Keratinocyte (primary cell): Measurements from ENCODE around the gene CHML. TPM values are rescaled to one million over a fixed set of nuclear protein-coding genes. Genes with fewer than 3 reads are reported as not detected.

ENCODE experiments used
- DNase-seq: peaks from one replicate; pipeline ENCODE4 v3.0.0-alpha.2; 2011; ENCODE audit warnings: low read depth, missing footprints, low spot score
- FAIRE-seq: peaks from 2 replicates; lab custom pipeline; 2011; peaks lifted over from hg19 to GRCh38; lab: Jason Lieb, UNC
- H2AFZ ChIP-seq: 2 replicates; pipeline ENCODE4 v1.6.0; 2012; ENCODE audit warnings: low read length, control low read depth, inconsistent platforms; ENCODE audit not compliant: control insufficient read depth
- H3K27ac ChIP-seq: 2 replicates; pipeline ENCODE4 v1.5.1; 2011; ENCODE audit warnings: low read length; ENCODE audit not compliant: control insufficient read depth, insufficient read depth
- H3K27me3 ChIP-seq: 3 replicates; pipeline ENCODE4 v1.6.0; 2011; ENCODE audit warnings: low read length; ENCODE audit not compliant: control insufficient read depth, insufficient read depth; ENCODE audit errors: extremely low read depth
- H3K36me3 ChIP-seq, 2 experiments: 2 replicates in 1 of 2; 3 replicates in 1 of 2; pipeline ENCODE4 v1.5.1; 2011; ENCODE audit warnings: low read length in 2 of 2, mild to moderate bottlenecking in 1 of 2; ENCODE audit not compliant: control insufficient read depth in 2 of 2, insufficient read depth in 2 of 2; ENCODE audit errors: extremely low read depth in 1 of 2
- H3K4me1 ChIP-seq: 3 replicates; pipeline ENCODE4 v1.5.1; 2011; ENCODE audit warnings: low read length; ENCODE audit not compliant: control insufficient read depth, insufficient read depth; ENCODE audit errors: extremely low read depth
- H3K4me2 ChIP-seq: 3 replicates; pipeline ENCODE4 v1.6.0; 2011; ENCODE audit warnings: low read depth, low read length; ENCODE audit not compliant: control insufficient read depth, insufficient read depth; ENCODE audit errors: extremely low read depth
- H3K4me3 ChIP-seq, 3 experiments: fragments of 200-600 bp in 1 of 3; sonication (generic) in 1 of 3; 2 replicates in 2 of 3; 3 replicates in 1 of 3; pipeline ENCODE4 v1.5.1; 2011 to 2016; ENCODE audit warnings: low read length in 3 of 3, mild to moderate bottlenecking in 3 of 3, control low read depth in 2 of 3, inconsistent platforms in 1 of 3, low read depth in 1 of 3, mixed read lengths in 1 of 3, mixed run types in 1 of 3, moderate library complexity in 1 of 3; ENCODE audit not compliant: control insufficient read depth in 2 of 3, insufficient read depth in 2 of 3; ENCODE audit errors: extremely low read depth in 1 of 3
- H3K79me2 ChIP-seq: 2 replicates; pipeline ENCODE4 v1.6.0; 2012; ENCODE audit warnings: low read length; ENCODE audit not compliant: control insufficient read depth, insufficient read depth
- H3K9ac ChIP-seq: 3 replicates; pipeline ENCODE4 v1.6.0; 2011; ENCODE audit warnings: low read length; ENCODE audit not compliant: control insufficient read depth, insufficient read depth; ENCODE audit errors: extremely low read depth
- H3K9me1 ChIP-seq: 3 replicates; pipeline ENCODE4 v1.6.0; 2011; ENCODE audit warnings: low read length; ENCODE audit not compliant: control insufficient read depth, insufficient read depth; ENCODE audit errors: extremely low read depth
- H3K9me3 ChIP-seq: 2 replicates; pipeline ENCODE4 v1.5.1; 2012; ENCODE audit warnings: low read depth, low read length; ENCODE audit not compliant: control insufficient read depth
- H4K20me1 ChIP-seq: 3 replicates; pipeline ENCODE4 v1.6.0; 2011; ENCODE audit warnings: low read length; ENCODE audit not compliant: control insufficient read depth, insufficient read depth; ENCODE audit errors: extremely low read depth
- EZH2 ChIP-seq: IDR thresholded peaks from one replicate; pipeline ENCODE4 v1.6.1; 2012; ENCODE audit warnings: inconsistent platforms, mild to moderate bottlenecking, low read length, moderate library complexity
- dilution Hi-C: fragments of 300-500 bp; cut with MboI; formaldehyde crosslinking; loops from one replicate; pipeline ENCODE4 v1.7.0; 2020; ENCODE audit warnings: low sequenced_read_pairs; ENCODE audit not compliant: extremely low pct_ligation_motif_present
- polyA plus RNA-seq, 5 experiments: library from polyadenylated mRNA; depleted of rRNA in 3 of 5; stranded (reverse) in 3 of 5; stranded (forward) in 1 of 5; unstranded in 1 of 5; fragments of >200 nt; gene quantifications; 1 replicate in 1 of 5; 2 replicates in 3 of 5; 3 replicates in 1 of 5; pipeline versions ENCODE4 v1.2.1 to v1.2.3, GENCODE V29; 2011 to 2012; ENCODE audit warnings: missing spikeins in 2 of 5, low read depth in 1 of 5, low replicate concordance in 1 of 5
- TF ChIP-seq, protein P1 (sequence below), 3 experiments: IDR thresholded peaks in 1 of 3; conservative IDR thresholded peaks in 1 of 3; optimal IDR thresholded peaks in 1 of 3; 2 replicates in 2 of 3; 3 replicates in 1 of 3; pipeline versions ENCODE3 to v1.5.1; 2011; ENCODE audit warnings: low read length in 3 of 3, mild to moderate bottlenecking in 3 of 3, moderate library complexity in 2 of 3, control low read depth in 1 of 3, inconsistent platforms in 1 of 3; ENCODE audit not compliant: insufficient read depth in 2 of 3; ENCODE audit errors: extremely low read depth in 1 of 3

The CHML gene
- polyA plus RNA-seq, 1 donor (not counting 4 experiments of a cell fraction or from before 2014, with no cell fraction given): 8.3 TPM

DNA sequence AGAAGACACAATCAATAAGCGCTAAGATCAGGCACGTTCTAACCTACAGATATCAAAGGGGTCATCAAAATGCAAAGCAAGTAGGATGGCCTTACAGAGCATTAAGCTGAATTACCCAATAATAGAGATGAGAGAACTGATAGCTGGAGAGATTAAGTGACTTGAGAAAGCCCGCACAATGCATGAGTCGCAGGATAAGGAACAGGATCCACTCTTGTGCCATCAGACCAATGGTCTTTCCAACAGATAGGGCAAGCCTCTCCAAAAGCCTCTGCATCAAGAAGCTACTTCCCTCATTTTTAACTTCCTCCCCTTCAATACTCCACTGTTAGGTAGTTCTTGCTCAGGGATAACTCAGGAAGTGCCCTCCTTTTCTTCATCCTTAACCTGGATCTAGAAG, 2.6 kb downstream of the CHML start:
- no peak for DNase-seq
- Histone ChIP-seq H3K36me3 (peaks cover 1 to 15% of the 10 kb centered on the region in 2 experiments), H3K4me3 (peak overlapping the region; percentile 63 to 86 (median 68)), H3K27ac (no peak overlapping the region), H3K9me3 (no peaks in the 10 kb centered on the region), H3K27me3 (no peaks in the 10 kb centered on the region), H3K9me1 (no peaks in the 10 kb centered on the region), H3K79me2 (peaks cover 59% of the 10 kb centered on the region), H4K20me1 (no peaks in the 10 kb centered on the region), H3K4me1 (peaks cover 25% of the 10 kb centered on the region), H2AFZ (no peak overlapping the region), H3K9ac (no peak overlapping the region), H3K4me2 (peak overlapping the region; percentile 86)
- dilution Hi-C loops: no loop called here
- no peak for FAIRE-seq
- TF ChIP-seq, protein P1, sequence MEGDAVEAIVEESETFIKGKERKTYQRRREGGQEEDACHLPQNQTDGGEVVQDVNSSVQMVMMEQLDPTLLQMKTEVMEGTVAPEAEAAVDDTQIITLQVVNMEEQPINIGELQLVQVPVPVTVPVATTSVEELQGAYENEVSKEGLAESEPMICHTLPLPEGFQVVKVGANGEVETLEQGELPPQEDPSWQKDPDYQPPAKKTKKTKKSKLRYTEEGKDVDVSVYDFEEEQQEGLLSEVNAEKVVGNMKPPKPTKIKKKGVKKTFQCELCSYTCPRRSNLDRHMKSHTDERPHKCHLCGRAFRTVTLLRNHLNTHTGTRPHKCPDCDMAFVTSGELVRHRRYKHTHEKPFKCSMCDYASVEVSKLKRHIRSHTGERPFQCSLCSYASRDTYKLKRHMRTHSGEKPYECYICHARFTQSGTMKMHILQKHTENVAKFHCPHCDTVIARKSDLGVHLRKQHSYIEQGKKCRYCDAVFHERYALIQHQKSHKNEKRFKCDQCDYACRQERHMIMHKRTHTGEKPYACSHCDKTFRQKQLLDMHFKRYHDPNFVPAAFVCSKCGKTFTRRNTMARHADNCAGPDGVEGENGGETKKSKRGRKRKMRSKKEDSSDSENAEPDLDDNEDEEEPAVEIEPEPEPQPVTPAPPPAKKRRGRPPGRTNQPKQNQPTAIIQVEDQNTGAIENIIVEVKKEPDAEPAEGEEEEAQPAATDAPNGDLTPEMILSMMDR (optimal IDR thresholded peaks at IDR 0.05 in 1 of 3, IDR thresholded peaks at IDR 0.05 in 1 of 3, conservative IDR thresholded peaks at IDR 0.05 in 1 of 3; ENCODE audit: extremely low read depth in 1 of 3, insufficient read depth in 2 of 3, low read length in 3 of 3): no peak
- no peak for TF ChIP-seq EZH2

GRCh38 chr1:241637046-241637590, 3.1 kb downstream of the CHML start:
- Histone ChIP-seq H3K4me3 (peak overlapping the region in 2 of 3 experiments; percentile 28 to 68), H4K20me1 (no peaks in the 10 kb centered on the region)

More at GRCh38 chr1:241637046-241637590, 3.1 kb downstream of the CHML start:
- Histone ChIP-seq H3K4me1 (peaks cover 24% of the 10 kb centered on the region), H3K27me3 (no peaks in the 10 kb centered on the region), H3K36me3 (peaks cover 1 to 15% of the 10 kb centered on the region in 2 experiments), H3K9me1 (no peaks in the 10 kb centered on the region), H3K27ac (peak overlapping the region; percentile 16), H3K79me2 (peaks cover 63% of the 10 kb centered on the region), H3K9me3 (no peaks in the 10 kb centered on the region), H2AFZ (no peak overlapping the region), H3K9ac (no peak overlapping the region), H3K4me2 (peak overlapping the region; percentile 86)
- no peak for TF ChIP-seq EZH2
- TF ChIP-seq, protein P1 (optimal IDR thresholded peaks at IDR 0.05 in 1 of 3, IDR thresholded peaks at IDR 0.05 in 1 of 3, conservative IDR thresholded peaks at IDR 0.05 in 1 of 3; ENCODE audit: extremely low read depth in 1 of 3, insufficient read depth in 2 of 3, low read length in 3 of 3): no peak
- dilution Hi-C loops: no loop called here
- no peak for DNase-seq
- FAIRE-seq: no peak
